T-helper 2 cell treated with Interferon-gamma antibody and Interleukin-4, amounts not matched to agents 5 μg/mL and 100 μg/mL, for 36 hours (primary cell): ENCODE measurements around the gene B9D1.
A peak's percentile ranks its signal among the peaks of the same experiment; 100 is the strongest.
"Not testable (repeated sequence)": the region's sequence is repeated elsewhere in the genome, so short reads cannot be mapped to it uniquely, and the experiment has no call there.

Experiments used
- DNase-seq: peaks from one replicate; pipeline ENCODE4 v3.0.0; 2021; ENCODE audit warnings: low spot score
- H3K27ac Mint-ChIP-seq: one replicate; pipeline ENCODE4 v1.8.0; 2021; ENCODE audit warnings: mild to moderate bottlenecking, mixed read lengths
- H3K27me3 Mint-ChIP-seq: one replicate; pipeline ENCODE4 v1.8.0; 2021; ENCODE audit warnings: low read depth, mixed read lengths
- H3K36me3 Mint-ChIP-seq: one replicate; pipeline ENCODE4 v1.8.0; 2021; ENCODE audit warnings: low read depth, mixed read lengths
- H3K4me1 Mint-ChIP-seq: one replicate; pipeline ENCODE4 v1.8.0; 2021; ENCODE audit warnings: low read depth, mixed read lengths
- H3K4me3 Mint-ChIP-seq: one replicate; pipeline ENCODE4 v1.8.0; 2022; ENCODE audit warnings: mild to moderate bottlenecking, moderate library complexity, mixed read lengths
- H3K9me3 Mint-ChIP-seq: one replicate; pipeline ENCODE4 v1.8.0; 2021; ENCODE audit warnings: mixed read lengths

The B9D1 gene

GRCh38 chr17:19363460-19364035, 1.0 kb upstream of the B9D1 start:
- Mint-ChIP-seq H3K36me3 (no peaks in the 10 kb centered on the region), H3K4me1 (peaks cover 13% of the 10 kb centered on the region), H3K27me3 (peaks cover 10% of the 10 kb centered on the region), H3K9me3 (no peaks in the 10 kb centered on the region), H3K4me3 (peak overlapping the region; percentile 91), H3K27ac (no peak overlapping the region)
- no peak for DNase-seq

GRCh38 chr17:19363114-19363438, 553 bp upstream of the B9D1 start:
- H3K4me1 Mint-ChIP-seq = peaks cover 11% of the 10 kb centered on the region
- no peaks in the 10 kb centered on the region for H3K36me3 Mint-ChIP-seq
- no peaks in the 10 kb centered on the region for H3K9me3 Mint-ChIP-seq
- H3K27me3 Mint-ChIP-seq = peaks cover 12% of the 10 kb centered on the region
- H3K4me3 Mint-ChIP-seq = peak overlapping the region; percentile 91
- DNase-seq = no peak
- H3K27ac Mint-ChIP-seq = peak overlapping the region; percentile 78

- Mint-ChIP-seq H3K4me1 (peaks cover 7% of the 10 kb centered on the region), H3K36me3 (no peaks in the 10 kb centered on the region), H3K9me3 (no peaks in the 10 kb centered on the region), H3K27ac (no peak overlapping the region), H3K4me3 (peak overlapping the region; percentile 69), H3K27me3 (peaks cover 12% of the 10 kb centered on the region)
- no peak for DNase-seq
These were observed 613 bp downstream of the B9D1 start for GRCh38 chr17:19361944-19362276.

- H3K36me3 Mint-ChIP-seq = no peaks in the 10 kb centered on the region
- H3K9me3 Mint-ChIP-seq = no peaks in the 10 kb centered on the region
- H3K4me3 Mint-ChIP-seq = peak overlapping the region; percentile 51
- DNase-seq = no peak
- peak overlapping the region; percentile 51 for H3K27ac Mint-ChIP-seq
- H3K4me1 Mint-ChIP-seq = peaks cover 6% of the 10 kb centered on the region
- H3K27me3 Mint-ChIP-seq = peaks cover 12% of the 10 kb centered on the region
These were observed 1.2 kb downstream of the B9D1 start for GRCh38 chr17:19361326-19361725.

- DNase-seq = no peak
- Mint-ChIP-seq H3K27ac (no peak overlapping the region), H3K9me3 (no peaks in the 10 kb centered on the region), H3K4me3 (no peak overlapping the region), H3K36me3 (no peaks in the 10 kb centered on the region), H3K27me3 (peaks cover 12% of the 10 kb centered on the region), H3K4me1 (peaks cover 6% of the 10 kb centered on the region)
These were observed 1.8 kb downstream of the B9D1 start for GRCh38 chr17:19360772-19361171.

GRCh38 chr17:19359856-19360255, 2.7 kb downstream of the B9D1 start:
- DNase-seq = no peak
- Mint-ChIP-seq H3K27ac (no peak overlapping the region), H3K27me3 (peaks cover 12% of the 10 kb centered on the region), H3K4me3 (no peak overlapping the region), H3K36me3 (no peaks in the 10 kb centered on the region), H3K9me3 (no peaks in the 10 kb centered on the region), H3K4me1 (peaks cover 6% of the 10 kb centered on the region)

- H3K27me3 Mint-ChIP-seq = peaks cover 12% of the 10 kb centered on the region
- DNase-seq = no peak
- no peak overlapping the region for H3K27ac Mint-ChIP-seq
- H3K4me1 Mint-ChIP-seq = peaks cover 6% of the 10 kb centered on the region
- no peaks in the 10 kb centered on the region for H3K36me3 Mint-ChIP-seq
- no peak overlapping the region for H3K4me3 Mint-ChIP-seq
- H3K9me3 Mint-ChIP-seq = no peaks in the 10 kb centered on the region
These were observed 3.4 kb downstream of the B9D1 start for GRCh38 chr17:19359151-19359550.

GRCh38 chr17:19357761-19358160, 4.8 kb downstream of the B9D1 start:
- Mint-ChIP-seq H3K27ac (no peak overlapping the region), H3K4me3 (no peak overlapping the region), H3K36me3 (no peaks in the 10 kb centered on the region), H3K27me3 (peaks cover 8% of the 10 kb centered on the region), H3K9me3 (no peaks in the 10 kb centered on the region), H3K4me1 (peaks cover 2% of the 10 kb centered on the region)
- no peak for DNase-seq

- H3K36me3 Mint-ChIP-seq = no peaks in the 10 kb centered on the region
- H3K4me1 Mint-ChIP-seq = peaks cover 2% of the 10 kb centered on the region
- H3K27me3 Mint-ChIP-seq = peaks cover 8% of the 10 kb centered on the region
- H3K9me3 Mint-ChIP-seq = no peaks in the 10 kb centered on the region
- DNase-seq = no peak
- no peak overlapping the region for H3K4me3 Mint-ChIP-seq
- no peak overlapping the region for H3K27ac Mint-ChIP-seq
These were observed 5.2 kb downstream of the B9D1 start for GRCh38 chr17:19357351-19357750.

- H3K27ac Mint-ChIP-seq = no peak overlapping the region
These were observed 7.8 kb downstream of the B9D1 start for GRCh38 chr17:19354748-19355147.

GRCh38 chr17:19353401-19353800, 9.1 kb downstream of the B9D1 start:
- H3K4me1 Mint-ChIP-seq, H3K4me3 Mint-ChIP-seq, H3K36me3 Mint-ChIP-seq, H3K27ac Mint-ChIP-seq, DNase-seq, H3K9me3 Mint-ChIP-seq: not testable (repeated sequence)
- peaks cover 12% of the 10 kb centered on the region for H3K27me3 Mint-ChIP-seq

More at GRCh38 chr17:19354748-19355147, 7.8 kb downstream of the B9D1 start:
- no peaks in the 10 kb centered on the region for H3K4me1 Mint-ChIP-seq
- DNase-seq = no peak
- no peaks in the 10 kb centered on the region for H3K9me3 Mint-ChIP-seq
- peaks cover 14% of the 10 kb centered on the region for H3K27me3 Mint-ChIP-seq
- no peaks in the 10 kb centered on the region for H3K36me3 Mint-ChIP-seq
- no peak overlapping the region for H3K4me3 Mint-ChIP-seq

GRCh38 chr17:19348806-19349205, 13.7 kb downstream of the B9D1 start:
- DNase-seq = no peak
- H3K27ac Mint-ChIP-seq = no peak overlapping the region
- H3K4me3 Mint-ChIP-seq = no peak overlapping the region
- peaks cover 11% of the 10 kb centered on the region for H3K27me3 Mint-ChIP-seq
- H3K4me1 Mint-ChIP-seq = no peaks in the 10 kb centered on the region
- no peaks in the 10 kb centered on the region for H3K9me3 Mint-ChIP-seq
- no peaks in the 10 kb centered on the region for H3K36me3 Mint-ChIP-seq

- H3K36me3 Mint-ChIP-seq = no peaks in the 10 kb centered on the region
- no peak overlapping the region for H3K4me3 Mint-ChIP-seq
- no peaks in the 10 kb centered on the region for H3K9me3 Mint-ChIP-seq
These were observed 14.4 kb downstream of the B9D1 start for GRCh38 chr17:19348081-19348650.

GRCh38 chr17:19347323-19348080, 15.0 kb downstream of the B9D1 start:
- Mint-ChIP-seq H3K4me3 (no peak overlapping the region), H3K27me3 (peaks cover 11% of the 10 kb centered on the region), H3K4me1 (no peaks in the 10 kb centered on the region), H3K9me3 (no peaks in the 10 kb centered on the region), H3K27ac (no peak overlapping the region), H3K36me3 (no peaks in the 10 kb centered on the region)
- no peak for DNase-seq

More at GRCh38 chr17:19348081-19348650, 14.4 kb downstream of the B9D1 start:
- Mint-ChIP-seq H3K27me3 (peaks cover 11% of the 10 kb centered on the region), H3K4me1 (no peaks in the 10 kb centered on the region), H3K27ac (no peak overlapping the region)
- no peak for DNase-seq
